ENCODE data around the gene GRK6.

DNA sequence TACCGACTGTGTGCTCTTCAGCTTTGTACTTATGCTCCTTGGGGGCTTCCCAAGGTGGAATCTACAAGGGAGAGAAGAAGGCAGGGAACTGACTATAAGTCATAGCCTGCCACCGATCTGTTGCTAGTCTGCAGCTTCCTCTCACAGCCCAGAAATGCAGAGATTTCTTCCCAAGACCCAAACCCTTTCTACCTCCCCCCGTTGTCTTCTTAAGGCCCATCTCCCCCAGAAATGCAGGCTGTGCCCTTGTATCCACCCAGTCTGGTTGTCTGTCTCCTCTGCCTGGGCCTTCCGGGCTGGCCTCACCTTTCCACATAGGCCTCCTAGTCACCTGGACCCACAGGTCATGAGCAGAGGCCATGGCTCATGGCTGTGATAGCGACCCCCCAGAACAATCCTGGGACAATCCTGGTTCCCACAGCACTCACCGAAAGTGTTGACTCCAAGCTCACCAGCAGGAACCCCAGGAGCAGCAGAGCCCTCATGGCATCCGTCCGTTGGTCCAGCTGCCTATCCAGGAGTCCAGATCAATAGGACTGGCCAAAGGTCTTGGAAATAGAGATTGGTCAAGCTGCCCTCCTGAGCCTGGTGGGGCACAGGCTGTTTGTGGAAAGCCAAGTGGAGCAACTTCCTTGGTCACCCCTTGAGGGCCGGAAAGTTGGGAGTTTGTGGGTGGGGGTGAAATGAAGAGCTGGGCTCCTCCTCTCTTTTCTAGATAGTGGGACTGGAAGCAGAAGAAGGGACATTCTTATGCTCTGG lies 17.3 kb upstream of the GRK6 start, which contains the start of gene F12:
- TF ChIP-seq, protein P1, sequence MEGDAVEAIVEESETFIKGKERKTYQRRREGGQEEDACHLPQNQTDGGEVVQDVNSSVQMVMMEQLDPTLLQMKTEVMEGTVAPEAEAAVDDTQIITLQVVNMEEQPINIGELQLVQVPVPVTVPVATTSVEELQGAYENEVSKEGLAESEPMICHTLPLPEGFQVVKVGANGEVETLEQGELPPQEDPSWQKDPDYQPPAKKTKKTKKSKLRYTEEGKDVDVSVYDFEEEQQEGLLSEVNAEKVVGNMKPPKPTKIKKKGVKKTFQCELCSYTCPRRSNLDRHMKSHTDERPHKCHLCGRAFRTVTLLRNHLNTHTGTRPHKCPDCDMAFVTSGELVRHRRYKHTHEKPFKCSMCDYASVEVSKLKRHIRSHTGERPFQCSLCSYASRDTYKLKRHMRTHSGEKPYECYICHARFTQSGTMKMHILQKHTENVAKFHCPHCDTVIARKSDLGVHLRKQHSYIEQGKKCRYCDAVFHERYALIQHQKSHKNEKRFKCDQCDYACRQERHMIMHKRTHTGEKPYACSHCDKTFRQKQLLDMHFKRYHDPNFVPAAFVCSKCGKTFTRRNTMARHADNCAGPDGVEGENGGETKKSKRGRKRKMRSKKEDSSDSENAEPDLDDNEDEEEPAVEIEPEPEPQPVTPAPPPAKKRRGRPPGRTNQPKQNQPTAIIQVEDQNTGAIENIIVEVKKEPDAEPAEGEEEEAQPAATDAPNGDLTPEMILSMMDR (IDR thresholded peaks at IDR 0.05), result no peak
- no peak for TF ChIP-seq POLR2A (IDR thresholded peaks at IDR 0.05)

Data from heart left ventricle (tissue), 13 donors.